Kidney epithelial cell (primary cell): Measurements from ENCODE around the gene ICOSLG. TPM values are rescaled to one million over a fixed set of nuclear protein-coding genes. Genes with fewer than 3 reads are reported as not detected.
"Not testable (repeated sequence)": the region's sequence is repeated elsewhere in the genome, so short reads cannot be mapped to it uniquely, and the experiment has no call there.

Source experiments
- DNase-seq: peaks from one replicate; pipeline ENCODE4 v3.0.0-alpha.2; 2010; ENCODE audit warnings: low read depth
- H3K27me3 ChIP-seq: 2 replicates; pipeline ENCODE4 v1.6.0; 2011; ENCODE audit warnings: low read length; ENCODE audit not compliant: control insufficient read depth, insufficient read depth
- H3K36me3 ChIP-seq: 2 replicates; pipeline ENCODE4 v1.5.1; 2011; ENCODE audit warnings: low read length; ENCODE audit not compliant: control insufficient read depth, insufficient read depth
- H3K4me3 ChIP-seq: 2 replicates; pipeline ENCODE4 v1.5.1; 2011; ENCODE audit warnings: low read depth, mild to moderate bottlenecking, control low read depth, low read length
- total RNA-seq: library from RNA; depleted of rRNA; stranded (reverse); fragments of >200 nt; gene quantifications from 2 replicates; pipeline ENCODE4 v1.2.3, GENCODE V29; 2015
- TF ChIP-seq, protein P1 (sequence below): IDR thresholded peaks from 2 replicates; pipeline ENCODE4 v1.5.1; 2011; ENCODE audit warnings: mild to moderate bottlenecking, moderate library complexity, low read length, control low read depth, inconsistent platforms; ENCODE audit not compliant: insufficient read depth, poor library complexity, severe bottlenecking

The ICOSLG gene
- total RNA-seq, 1 donor from 2014 or later = 1.6 TPM

DNA sequence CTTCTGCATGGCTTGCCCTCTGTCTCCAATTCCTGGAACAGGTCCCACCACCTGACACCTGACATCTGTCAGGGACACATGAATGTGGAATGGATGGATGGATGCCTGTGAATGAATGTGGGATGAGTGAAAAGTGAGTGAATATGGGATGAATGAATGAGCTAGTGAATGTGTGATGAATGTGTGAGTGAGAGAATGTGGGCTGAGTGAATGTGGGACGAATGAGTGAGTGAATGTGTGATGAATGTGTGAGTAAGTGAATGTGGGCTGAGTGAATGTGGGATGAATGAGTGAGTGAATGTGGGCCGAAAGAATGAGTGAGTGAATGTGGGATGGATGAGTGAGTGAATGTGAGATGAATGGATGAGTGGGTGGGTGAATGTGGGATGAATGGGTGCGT, 29.2 kb downstream of the ICOSLG start:
- H3K36me3 ChIP-seq, DNase-seq, H3K27me3 ChIP-seq, H3K4me3 ChIP-seq: not testable (repeated sequence)

DNA sequence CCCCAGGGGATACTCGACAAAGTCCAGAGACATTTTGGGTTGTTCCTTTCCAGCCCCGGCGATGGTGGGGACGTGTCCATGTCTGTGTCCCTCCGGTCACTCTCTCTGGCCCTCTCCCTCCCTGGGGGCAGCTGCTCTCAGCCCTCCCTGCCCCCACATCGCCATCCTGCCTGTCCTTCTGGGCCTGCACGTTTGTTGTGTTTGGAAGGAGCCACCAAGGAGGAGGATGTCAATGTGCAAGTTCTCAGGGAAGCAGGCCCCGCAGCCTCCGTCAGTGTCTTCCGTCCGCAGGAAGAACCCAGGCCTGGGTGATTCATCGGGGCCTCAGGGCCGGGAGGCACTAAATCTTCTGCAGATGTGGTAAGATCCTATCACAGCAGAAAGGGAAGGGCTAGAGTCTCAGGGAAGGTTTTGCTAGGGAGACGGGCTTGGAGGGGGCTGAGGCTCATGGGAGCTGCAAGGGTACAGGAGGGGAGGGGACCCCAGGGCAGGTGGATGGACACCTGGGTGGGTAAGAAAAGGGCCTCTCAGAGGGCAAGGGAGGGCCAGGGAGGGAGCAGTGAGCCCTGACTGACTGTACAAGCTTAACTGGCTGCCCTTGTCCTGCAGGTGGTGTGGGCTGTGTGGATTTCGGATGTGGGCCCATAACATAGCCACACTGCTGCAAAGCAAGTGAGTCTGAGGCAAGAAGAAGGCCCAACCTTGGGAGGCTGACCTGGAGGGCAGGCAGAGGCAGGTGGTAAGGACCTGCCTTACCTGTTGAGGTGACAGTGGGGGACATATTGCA, 32.7 kb downstream of the ICOSLG start:
- not testable (repeated sequence) for H3K4me3 ChIP-seq, H3K27me3 ChIP-seq, DNase-seq, H3K36me3 ChIP-seq

DNA sequence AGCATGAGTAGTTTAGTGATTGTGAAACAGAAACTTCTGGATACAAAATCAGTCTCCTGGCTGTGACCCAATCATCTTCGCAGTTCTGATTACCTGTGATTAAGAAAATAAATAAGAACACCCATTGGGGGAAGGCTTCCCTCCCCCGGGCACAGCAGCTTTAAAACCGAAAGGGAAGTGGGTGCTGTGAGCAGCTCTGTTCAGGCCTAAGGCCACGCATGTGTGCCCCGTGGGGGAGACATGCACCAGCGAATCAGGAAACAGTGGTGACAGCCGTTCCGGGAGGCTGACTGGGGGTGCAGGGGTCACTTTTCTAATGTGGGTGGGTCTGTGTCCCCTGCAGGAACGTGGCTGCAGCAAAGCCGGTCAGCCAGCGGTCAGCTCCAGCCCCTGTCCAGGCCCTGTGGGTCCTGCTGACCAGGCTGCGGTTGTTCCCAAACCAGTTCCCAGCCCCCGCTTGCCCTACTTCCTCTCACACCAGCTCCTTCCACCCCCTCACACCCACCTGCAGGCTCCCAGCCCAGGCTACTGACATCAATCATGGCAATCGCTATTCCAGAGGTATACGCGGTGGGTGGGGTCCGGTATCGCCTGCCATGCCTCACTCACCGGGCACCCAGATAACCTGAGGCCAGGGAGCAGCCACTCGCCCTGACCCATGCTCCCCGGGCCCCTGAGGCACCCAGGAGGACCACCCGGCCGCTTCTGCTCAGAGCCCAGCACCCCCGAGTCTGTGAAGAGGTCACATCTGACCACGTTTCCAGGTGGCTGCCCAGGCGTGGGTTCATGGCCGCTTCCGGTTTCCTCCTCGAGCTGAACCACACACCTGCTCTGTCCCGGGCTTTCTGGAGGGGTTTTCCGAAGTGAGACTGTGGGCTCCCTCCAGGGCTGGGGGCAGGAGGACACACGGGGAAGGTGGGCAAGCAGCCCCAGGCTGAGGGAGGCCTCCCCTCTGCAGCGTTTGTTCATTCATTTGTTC, 33.8 kb downstream of the ICOSLG start:
- H3K27me3 ChIP-seq, H3K36me3 ChIP-seq, DNase-seq, H3K4me3 ChIP-seq: not testable (repeated sequence)

DNA sequence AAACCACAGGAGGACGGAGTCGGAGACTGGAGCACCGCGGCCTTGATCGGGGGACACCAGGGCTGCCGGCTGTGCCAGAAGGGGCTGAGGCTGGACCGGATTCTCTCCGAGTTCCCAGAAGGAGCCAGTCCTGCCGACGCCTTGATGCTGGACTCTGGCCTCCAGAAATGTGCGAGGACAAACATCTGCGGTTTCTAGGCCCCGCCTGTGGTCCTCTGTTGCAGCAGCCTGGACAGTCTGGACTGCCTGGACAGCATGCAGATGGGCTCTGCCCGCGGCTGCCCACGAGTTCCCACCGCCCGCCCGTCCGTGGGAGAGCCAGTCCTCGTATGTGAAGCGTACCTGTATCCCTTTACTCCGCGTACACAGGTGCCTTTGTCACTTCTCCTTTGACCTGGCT, 34.6 kb downstream of the ICOSLG start:
- not testable (repeated sequence) for H3K27me3 ChIP-seq, H3K36me3 ChIP-seq, DNase-seq, H3K4me3 ChIP-seq

DNA sequence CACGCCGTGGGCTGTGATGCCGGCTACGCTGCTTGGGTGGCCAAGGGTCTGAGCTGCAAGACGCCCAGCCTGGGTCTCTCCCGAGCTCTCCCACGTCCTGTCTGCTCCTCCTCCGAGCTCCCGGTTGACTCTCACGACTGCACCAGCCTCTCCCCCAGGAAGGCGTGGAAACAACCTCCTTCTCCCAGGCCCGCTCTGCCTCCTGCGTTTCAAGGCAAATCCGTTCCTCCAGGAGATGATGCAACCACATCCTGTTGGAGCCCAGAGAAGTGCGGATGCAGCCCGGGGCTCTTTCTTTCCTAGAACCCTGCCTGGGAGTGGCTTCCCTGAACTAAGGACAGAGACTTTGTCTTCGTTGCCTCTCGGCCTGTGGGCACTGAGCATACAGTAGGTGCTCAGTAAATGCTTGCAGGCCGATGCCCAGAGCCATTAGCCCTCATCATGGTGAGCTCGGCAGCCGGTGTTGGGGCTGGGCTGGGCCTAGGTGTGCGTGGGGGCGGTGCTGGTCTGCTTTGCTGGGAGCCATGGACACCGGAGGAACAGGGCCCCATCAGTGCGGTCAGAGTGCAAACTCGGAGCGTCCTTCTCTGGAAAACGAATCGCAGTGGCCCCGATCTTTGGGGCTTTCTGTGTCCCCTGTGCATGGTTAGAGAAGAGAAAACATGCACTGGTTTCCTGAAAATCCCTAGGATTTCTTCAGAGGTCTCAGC, 38.0 kb downstream of the ICOSLG start:
- H3K36me3 ChIP-seq, H3K4me3 ChIP-seq, DNase-seq, H3K27me3 ChIP-seq: not testable (repeated sequence)

DNA sequence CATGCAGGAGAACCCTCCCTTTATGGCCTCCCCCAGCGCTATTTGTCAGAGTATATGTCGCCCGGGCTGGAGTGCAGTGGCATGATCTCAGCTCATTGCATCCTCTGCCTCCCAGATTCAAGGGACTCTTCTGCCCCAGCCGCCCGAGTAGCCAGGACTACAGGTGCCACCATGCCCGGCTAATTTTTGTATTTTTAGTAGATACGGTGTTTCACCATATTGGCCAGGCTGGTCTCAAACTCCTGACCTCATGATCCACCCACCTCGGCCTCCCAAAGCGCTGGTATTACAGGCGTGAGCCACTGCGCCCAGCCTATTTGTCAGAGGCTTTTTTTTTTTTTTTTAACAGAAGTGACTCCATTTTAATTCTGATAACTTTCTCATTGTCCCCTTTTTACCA, 40.7 kb downstream of the ICOSLG start:
- not testable (repeated sequence) for H3K27me3 ChIP-seq, H3K4me3 ChIP-seq, DNase-seq, H3K36me3 ChIP-seq

DNA sequence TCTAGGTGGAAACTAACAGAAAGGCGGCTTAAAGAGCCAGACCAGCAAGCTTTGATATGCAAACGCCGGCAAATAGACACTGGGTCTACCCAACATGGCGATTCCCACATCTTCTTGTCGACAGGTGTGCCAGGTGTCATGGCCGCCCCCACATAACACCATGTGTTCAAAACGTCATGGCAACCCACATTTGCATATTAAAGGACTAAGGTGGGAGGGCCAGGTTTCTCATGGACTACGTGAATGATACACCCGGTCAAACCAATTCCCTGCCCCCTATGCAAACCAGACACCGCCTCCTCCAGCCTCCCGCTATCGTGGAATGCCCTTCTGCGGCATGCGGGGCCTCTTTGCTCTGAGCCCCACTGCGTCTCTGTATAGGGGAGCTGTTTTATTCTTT, 41.3 kb downstream of the ICOSLG start:
- H3K36me3 ChIP-seq = no peaks in the 10 kb centered on the region
- DNase-seq = no peak
- H3K4me3 ChIP-seq = no peak overlapping the region
- no peaks in the 10 kb centered on the region for H3K27me3 ChIP-seq
- TF ChIP-seq, protein P1, sequence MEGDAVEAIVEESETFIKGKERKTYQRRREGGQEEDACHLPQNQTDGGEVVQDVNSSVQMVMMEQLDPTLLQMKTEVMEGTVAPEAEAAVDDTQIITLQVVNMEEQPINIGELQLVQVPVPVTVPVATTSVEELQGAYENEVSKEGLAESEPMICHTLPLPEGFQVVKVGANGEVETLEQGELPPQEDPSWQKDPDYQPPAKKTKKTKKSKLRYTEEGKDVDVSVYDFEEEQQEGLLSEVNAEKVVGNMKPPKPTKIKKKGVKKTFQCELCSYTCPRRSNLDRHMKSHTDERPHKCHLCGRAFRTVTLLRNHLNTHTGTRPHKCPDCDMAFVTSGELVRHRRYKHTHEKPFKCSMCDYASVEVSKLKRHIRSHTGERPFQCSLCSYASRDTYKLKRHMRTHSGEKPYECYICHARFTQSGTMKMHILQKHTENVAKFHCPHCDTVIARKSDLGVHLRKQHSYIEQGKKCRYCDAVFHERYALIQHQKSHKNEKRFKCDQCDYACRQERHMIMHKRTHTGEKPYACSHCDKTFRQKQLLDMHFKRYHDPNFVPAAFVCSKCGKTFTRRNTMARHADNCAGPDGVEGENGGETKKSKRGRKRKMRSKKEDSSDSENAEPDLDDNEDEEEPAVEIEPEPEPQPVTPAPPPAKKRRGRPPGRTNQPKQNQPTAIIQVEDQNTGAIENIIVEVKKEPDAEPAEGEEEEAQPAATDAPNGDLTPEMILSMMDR = no peak

DNA sequence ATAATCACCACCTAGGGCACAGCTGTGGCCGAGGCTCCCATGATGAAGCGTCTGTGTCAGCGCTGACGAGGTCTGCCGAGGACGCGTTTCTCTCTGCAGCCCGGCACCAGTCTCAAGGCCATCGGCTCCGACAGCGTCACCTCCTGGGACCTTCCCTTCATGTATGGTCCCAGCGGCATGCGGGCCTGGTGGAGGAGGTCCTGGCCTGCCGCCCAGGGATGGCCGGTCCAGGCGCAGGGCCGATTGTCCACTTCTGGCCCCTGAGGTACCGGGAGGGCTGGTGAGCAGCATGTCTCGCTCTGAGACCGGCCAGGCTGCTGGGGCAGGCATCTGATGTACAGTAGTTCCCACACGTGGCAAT, 43.6 kb downstream of the ICOSLG start:
- DNase-seq, H3K27me3 ChIP-seq: not testable (repeated sequence)

DNA sequence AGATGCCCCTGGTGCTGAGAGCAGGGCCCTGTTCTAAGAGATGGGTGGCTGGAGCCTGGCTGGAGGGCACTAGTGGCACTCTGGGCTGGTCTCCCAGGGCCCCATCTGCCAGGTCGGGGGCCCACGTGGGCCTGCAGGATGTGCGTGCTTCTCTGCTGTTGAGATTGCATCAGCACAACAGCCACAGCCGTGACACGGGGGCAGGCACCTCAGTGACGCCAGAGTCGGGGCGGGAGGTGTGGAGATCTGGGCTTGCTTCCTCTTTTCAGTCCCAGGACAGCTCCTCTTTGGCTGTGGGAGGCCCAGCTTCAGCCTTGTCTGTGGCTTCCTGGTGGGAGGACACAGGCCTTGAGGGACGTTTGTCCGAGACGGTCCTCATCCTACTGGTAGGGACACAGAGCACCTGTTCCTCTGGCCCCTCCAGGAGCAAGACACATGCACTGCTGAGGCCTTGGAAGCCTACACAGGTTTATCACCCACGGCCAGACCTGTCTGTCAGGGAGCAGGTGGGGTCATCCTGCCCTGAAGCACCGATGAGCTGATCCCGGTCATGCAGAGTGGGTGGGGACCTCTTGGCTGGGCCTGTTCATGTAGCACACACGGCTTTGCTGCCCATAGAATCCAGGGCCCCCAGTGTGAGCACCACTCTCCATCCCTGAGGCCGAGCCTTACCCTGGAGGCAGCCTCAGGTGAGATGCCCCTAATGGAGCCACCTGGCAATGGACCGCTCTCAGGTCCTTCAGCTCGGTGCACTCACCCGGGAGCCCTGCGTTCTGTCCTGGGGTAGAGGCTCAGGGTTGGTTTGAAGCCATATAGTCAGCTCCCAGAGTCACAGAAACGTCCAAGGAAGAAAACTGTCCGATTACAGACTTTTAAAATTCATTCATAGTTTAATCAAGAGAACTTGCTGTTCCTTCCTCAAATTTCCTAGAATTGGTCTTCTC, 44.3 kb downstream of the ICOSLG start:
- not testable (repeated sequence) for H3K4me3 ChIP-seq, H3K36me3 ChIP-seq, H3K27me3 ChIP-seq, DNase-seq

More for the DNA sequence above, 43.6 kb downstream of the ICOSLG start:
- H3K4me3 ChIP-seq, H3K36me3 ChIP-seq: not testable (repeated sequence)

DNA sequence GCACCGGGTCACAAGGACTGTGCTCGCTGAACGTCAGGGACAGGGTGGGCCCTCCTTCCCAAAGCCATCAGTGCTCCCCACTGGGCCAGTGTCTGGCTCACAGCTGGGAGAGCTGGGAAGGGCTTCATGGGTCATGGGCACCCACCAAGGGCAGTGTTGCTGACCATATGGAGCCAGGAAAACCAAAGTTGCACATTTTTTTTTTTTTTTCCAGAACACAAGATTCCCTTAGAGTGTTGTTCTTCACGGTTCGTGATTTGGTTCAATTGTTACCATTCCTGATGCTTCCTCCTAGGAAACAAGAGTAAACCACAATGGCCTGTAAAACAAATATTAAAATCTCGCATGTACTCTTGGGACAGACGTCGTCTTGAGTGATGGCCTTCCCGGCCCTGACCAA, 45.9 kb downstream of the ICOSLG start:
- H3K36me3 ChIP-seq, DNase-seq, H3K27me3 ChIP-seq, H3K4me3 ChIP-seq: not testable (repeated sequence)

DNA sequence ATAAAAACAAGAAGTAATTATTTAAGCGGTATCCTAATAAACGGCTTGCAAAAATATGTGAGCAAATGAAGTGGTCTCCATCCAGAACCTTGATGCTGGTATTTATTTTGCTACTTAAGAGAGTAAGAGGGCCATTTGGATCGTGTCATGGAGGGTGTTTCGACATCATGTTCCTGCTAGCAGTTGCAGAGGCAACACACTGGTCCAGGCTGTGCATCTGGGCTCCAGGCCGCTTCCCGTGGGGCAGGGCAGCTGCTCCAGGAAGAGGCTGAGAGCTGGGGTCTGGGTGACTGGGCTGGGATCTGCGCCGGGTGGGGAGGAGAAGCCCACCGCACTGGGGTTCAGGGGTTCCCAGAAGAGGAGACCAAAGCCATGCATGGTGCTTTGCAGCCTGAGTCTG, 46.3 kb downstream of the ICOSLG start:
- DNase-seq, H3K36me3 ChIP-seq: not testable (repeated sequence)

DNA sequence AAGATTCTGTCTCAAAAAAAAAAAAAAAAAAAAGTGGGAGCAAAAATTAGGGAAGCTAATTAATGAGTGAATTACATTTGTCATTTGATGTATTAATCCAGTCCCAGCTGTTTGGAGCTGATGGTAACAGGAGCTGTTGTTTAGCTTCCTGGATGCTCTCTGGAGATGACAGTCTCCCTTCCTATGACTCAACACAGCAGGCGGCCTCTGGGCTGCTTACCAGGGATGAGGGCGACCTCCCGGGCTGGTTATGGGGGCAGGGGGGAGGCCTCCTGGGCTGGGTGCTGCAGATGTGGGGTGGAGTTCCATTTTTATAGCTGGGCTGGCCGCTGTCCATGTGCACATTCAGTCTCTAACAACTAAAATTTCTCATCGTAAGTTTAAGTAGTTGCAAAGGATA, 47.6 kb downstream of the ICOSLG start:
- not testable (repeated sequence) for H3K4me3 ChIP-seq, H3K36me3 ChIP-seq, H3K27me3 ChIP-seq, DNase-seq

More for the DNA sequence above, 46.3 kb downstream of the ICOSLG start:
- H3K27me3 ChIP-seq, H3K4me3 ChIP-seq: not testable (repeated sequence)
